Spinal cord (tissue), 10 donors: ENCODE data around the gene ZC3H10. TPM values are rescaled to one million over a fixed set of nuclear protein-coding genes. Genes with fewer than 3 reads are reported as not detected.
A peak's percentile ranks its signal among the peaks of the same experiment; 100 is the strongest.
"Not testable (repeated sequence)": the region's sequence is repeated elsewhere in the genome, so short reads cannot be mapped to it uniquely, and the experiment has no call there.

Experiments used
- DNase-seq, 6 donors: peaks; one replicate each; pipeline versions ENCODE4 v3.0.0 to v3.0.0-alpha.2; 2013 to 2015; ENCODE audit warnings: low spot score in 6 of 6, low read depth in 4 of 6
- H3K27ac ChIP-seq: one replicate; pipeline ENCODE4 v1.5.1; 2013; ENCODE audit warnings: low read depth, low read length, control low read depth
- H3K27me3 ChIP-seq: one replicate; pipeline ENCODE4 v1.6.1; 2013; ENCODE audit warnings: low read length; ENCODE audit not compliant: control insufficient read depth, insufficient read depth
- H3K36me3 ChIP-seq: one replicate; pipeline ENCODE4 v1.6.1; 2013; ENCODE audit warnings: low read length; ENCODE audit not compliant: control insufficient read depth, insufficient read depth
- H3K4me1 ChIP-seq: one replicate; pipeline ENCODE4 v1.6.1; 2013; ENCODE audit warnings: low read length; ENCODE audit not compliant: control insufficient read depth, insufficient read depth
- H3K4me3 ChIP-seq: one replicate; pipeline ENCODE4 v1.5.1; 2013; ENCODE audit warnings: low read depth, low read length, control low read depth
- H3K9me3 ChIP-seq: one replicate; pipeline ENCODE4 v1.6.1; 2013; ENCODE audit warnings: low read length; ENCODE audit not compliant: control insufficient read depth, insufficient read depth
- WGBS: methylation state at CpG from one replicate; pipeline ENCODE4 v1.1.5; 2013; ENCODE audit warnings: missing lambda C conversion rate; ENCODE audit not compliant: insufficient coverage; 5-methylcytosine and 5-hydroxymethylcytosine counted together
- long read RNA-seq, 4 donors: transcript quantifications; one replicate each; lab custom pipeline, GENCODE V29; 2026
- polyA plus RNA-seq, 2 donors: library from polyadenylated mRNA; unstranded; fragments of 120-200 nt; gene quantifications; one replicate each; pipeline ENCODE4 v1.2.1, GENCODE V29; 2013; ENCODE audit not compliant: insufficient read length in 2 of 2
- total RNA-seq, 2 donors: library from RNA; depleted of rRNA in 1 of 2; stranded (reverse); fragments of 120-200 nt in 1 of 2; fragments of >200 nt in 1 of 2; gene quantifications; one replicate each; pipeline versions ENCODE4 v1.2.3 to v1.2.4, GENCODE V29; 2013 to 2014
- donor health status: healthy.

The ZC3H10 gene
- total RNA-seq (1 to 10 TPM; 5.2 to 7.1 TPM), polyA plus RNA-seq (1 to 10 TPM; 4.1 to 6.0 TPM)
- long read RNA-seq, donor 1, full-length matches to known transcripts = 9 of 9 reads
- long read RNA-seq, donor 1, partial matches to known transcripts = 0 of 9 reads
- long read RNA-seq, donor 1, other reads (novel, unspliced or antisense) = 0 of 9 reads
- long read RNA-seq, donor 2, full-length matches to known transcripts = 1 of 1 reads
- long read RNA-seq, donor 2, partial matches to known transcripts = 0 of 1 reads
- long read RNA-seq, donor 2, other reads (novel, unspliced or antisense) = 0 of 1 reads
- long read RNA-seq, donor 3, full-length matches to known transcripts = 1 of 1 reads
- long read RNA-seq, donor 3, partial matches to known transcripts = 0 of 1 reads
- long read RNA-seq, donor 3, other reads (novel, unspliced or antisense) = 0 of 1 reads
- long read RNA-seq, donor 4, full-length matches to known transcripts = 8 of 8 reads
- long read RNA-seq, donor 4, partial matches to known transcripts = 0 of 8 reads
- long read RNA-seq, donor 4, other reads (novel, unspliced or antisense) = 0 of 8 reads

DNA sequence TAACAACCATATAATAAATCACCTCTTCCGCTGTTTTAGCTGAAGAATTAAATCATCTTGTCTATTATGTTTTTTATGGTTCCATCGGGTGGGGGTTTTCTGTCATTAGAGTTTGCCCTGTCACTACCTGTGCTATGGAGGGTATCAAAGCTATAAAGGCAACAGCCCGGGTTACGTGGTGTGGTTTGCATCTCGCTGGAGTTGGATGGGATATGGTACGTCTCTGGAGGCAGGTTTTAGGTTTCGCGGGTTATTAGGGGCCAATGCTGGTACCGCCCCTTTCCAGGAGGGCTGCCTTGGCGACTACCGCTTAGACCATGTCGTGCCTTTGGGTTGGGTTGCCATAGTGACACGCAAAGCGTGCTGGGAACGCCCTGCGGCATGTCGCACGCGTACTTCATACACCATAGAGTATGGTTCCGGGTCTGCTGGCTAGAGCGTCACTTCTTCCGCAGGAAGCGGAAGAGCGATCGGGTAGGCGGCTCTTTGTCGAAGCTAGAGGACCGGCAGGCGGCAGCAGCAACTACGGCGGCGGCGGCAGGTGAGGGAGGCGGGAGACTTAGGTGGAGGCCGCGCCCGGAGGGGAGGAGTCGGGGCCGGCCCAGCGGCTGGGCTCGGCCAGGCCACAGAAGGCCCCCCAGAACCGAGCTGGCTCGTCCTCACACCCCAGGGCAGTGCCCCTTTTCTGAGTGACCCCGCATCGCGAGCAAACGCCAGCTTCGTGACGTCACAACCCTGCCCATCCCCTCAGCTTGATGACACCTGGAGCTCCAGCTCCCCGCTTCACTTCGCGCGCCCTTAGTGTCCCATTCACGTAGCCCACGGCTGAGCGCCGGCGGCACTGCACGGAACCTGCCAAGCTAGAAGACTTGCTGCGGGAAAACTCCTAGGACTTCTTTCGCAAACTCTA lies at the start of gene ZC3H10:
ZC3H10 (plus strand) TSS at position 489 of the 910 bp plus-strand sequence. CDS start 2,297 bp downstream, outside the sequence.
- no peaks in the 10 kb centered on the region for H3K27me3 ChIP-seq
- DNase-seq = peak; percentile 90 to 99 (median 96)
- peaks cover 22% of the 10 kb centered on the region for H3K36me3 ChIP-seq
- H3K4me1 ChIP-seq = peaks cover 20% of the 10 kb centered on the region
- WGBS = 0% methylated on average over 58 of the region's 61 CpGs
- no peaks in the 10 kb centered on the region for H3K9me3 ChIP-seq
- peak within 1 kb of the TSS; percentile 100 for H3K4me3 ChIP-seq
- H3K27ac ChIP-seq = peak within 1 kb of the TSS; percentile 98

- 67% methylated on average over 1 of the region's 4 CpGs for WGBS
- no peak for DNase-seq
- no peaks in the 10 kb centered on the region for H3K27me3 ChIP-seq
- H3K27ac ChIP-seq = no peak overlapping the region
- H3K9me3 ChIP-seq = no peaks in the 10 kb centered on the region
- no peak overlapping the region for H3K4me3 ChIP-seq
- H3K4me1 ChIP-seq = no peaks in the 10 kb centered on the region
- no peaks in the 10 kb centered on the region for H3K36me3 ChIP-seq
Observed at GRCh38 chr12:56071648-56072047, 46.4 kb upstream of the ZC3H10 start.

DNA sequence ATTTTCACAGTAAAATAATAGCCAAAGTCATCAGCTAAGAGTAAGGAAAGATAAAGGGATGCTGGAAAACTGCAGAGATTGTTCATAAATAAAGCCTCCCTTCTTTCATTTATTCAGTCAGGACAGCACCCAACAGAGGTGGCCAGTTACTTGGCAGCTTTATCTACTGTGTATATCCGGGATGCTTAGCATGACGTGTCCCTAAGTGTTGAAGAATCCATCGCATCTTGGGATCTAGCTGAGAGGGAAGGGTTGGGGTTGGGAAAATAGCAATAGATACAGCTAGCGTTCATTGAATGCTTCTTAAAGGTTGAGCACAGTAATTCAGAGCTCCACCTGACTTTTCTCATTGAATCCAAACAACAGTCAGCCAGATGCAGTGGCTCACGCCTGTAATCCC lies 43.7 kb upstream of the ZC3H10 start:
- Histone ChIP-seq H3K4me1 (peaks cover 7% of the 10 kb centered on the region), H3K27me3 (peaks cover 6% of the 10 kb centered on the region), H3K4me3 (no peak overlapping the region), H3K27ac (no peak overlapping the region), H3K36me3 (no peaks in the 10 kb centered on the region), H3K9me3 (no peaks in the 10 kb centered on the region)
- WGBS = 76% methylated on average over 5 of the region's 5 CpGs
- DNase-seq = no peak

DNA sequence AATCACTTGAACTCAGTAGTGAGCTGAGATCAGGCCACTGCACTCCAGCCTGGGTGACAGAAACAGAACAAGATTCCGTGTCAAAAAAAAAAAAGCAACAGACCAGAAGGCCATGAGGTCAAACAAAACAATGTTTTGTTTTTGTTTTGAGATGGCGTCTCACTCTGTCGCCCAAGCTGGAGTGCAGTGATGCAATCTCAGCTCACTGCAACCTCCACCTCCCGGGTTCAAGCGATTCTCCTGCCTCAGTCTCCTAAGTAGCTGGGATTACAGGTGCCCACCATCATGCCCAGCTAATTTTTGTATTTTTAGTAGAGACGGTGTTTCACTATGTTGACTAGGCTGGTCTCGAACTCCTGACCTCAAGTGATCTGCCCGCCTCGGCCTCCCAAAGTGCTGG lies 40.1 kb upstream of the ZC3H10 start:
- not testable (repeated sequence) for H3K27ac ChIP-seq, H3K9me3 ChIP-seq, H3K36me3 ChIP-seq, H3K4me3 ChIP-seq, DNase-seq
- peaks cover 31% of the 10 kb centered on the region for H3K27me3 ChIP-seq
- peaks cover 35% of the 10 kb centered on the region for H3K4me1 ChIP-seq
- WGBS = 83% methylated on average over 5 of the region's 9 CpGs

- H3K27ac ChIP-seq = peak overlapping the region; percentile 88
- no peak for DNase-seq
- H3K9me3 ChIP-seq = no peaks in the 10 kb centered on the region
- no peaks in the 10 kb centered on the region for H3K36me3 ChIP-seq
- peak overlapping the region; percentile 78 for H3K4me3 ChIP-seq
- no CpG with 5 or more reads among the region's 1 CpG for WGBS
- peaks cover 31% of the 10 kb centered on the region for H3K27me3 ChIP-seq
- peaks cover 35% of the 10 kb centered on the region for H3K4me1 ChIP-seq
Observed at GRCh38 chr12:56078427-56078826, 39.6 kb upstream of the ZC3H10 start.

DNA sequence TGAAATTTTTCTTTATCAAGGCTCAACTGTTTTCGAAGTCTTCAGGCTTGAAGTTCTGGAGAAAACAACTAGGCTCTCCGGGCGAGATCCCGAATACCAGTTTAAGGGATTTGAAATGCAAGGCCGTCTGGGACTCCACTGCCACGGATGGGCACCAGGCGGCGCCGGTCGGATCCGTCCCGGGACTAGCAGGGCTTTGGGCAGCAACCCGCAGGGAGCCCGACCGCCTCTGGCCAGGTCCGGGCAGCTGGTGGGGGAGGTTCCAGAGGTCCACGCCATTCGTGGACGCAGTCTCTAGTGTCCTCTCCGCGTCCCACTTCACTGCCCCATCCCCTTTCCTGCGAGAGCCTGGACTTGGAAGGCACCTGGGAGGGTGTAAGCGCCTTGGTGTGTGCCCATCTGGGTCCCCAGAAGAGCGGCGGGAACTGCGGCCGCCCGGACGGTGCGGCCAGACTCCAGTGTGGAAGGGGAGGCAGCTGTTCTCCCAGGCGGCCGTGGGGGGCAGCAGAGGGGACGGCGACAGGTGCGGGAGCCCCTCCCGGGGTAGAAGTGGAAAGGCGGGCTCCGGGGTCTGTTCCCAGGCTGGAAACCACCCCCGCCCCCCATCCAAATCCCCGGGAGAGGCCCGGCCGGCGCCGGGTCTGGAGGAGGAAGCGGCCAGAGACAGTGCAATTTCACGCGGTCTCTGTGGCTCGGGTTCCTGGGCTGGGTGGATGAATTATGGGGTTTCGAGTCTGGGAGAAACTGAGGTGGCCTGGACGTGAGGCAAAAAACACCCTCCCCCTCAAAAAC lies 38.9 kb upstream of the ZC3H10 start:
- DNase-seq = peak in 4 of 6 donors; percentile 33 to 82 (median 54)
- peak overlapping the region; percentile 88 for H3K27ac ChIP-seq
- no peaks in the 10 kb centered on the region for H3K36me3 ChIP-seq
- peaks cover 39% of the 10 kb centered on the region for H3K4me1 ChIP-seq
- H3K4me3 ChIP-seq = peak overlapping the region; percentile 78
- no peaks in the 10 kb centered on the region for H3K9me3 ChIP-seq
- peaks cover 31% of the 10 kb centered on the region for H3K27me3 ChIP-seq
- 2% methylated on average over 36 of the region's 50 CpGs for WGBS

- peak in 3 of 6 donors; percentile 29 to 74 (median 50) for DNase-seq
- Histone ChIP-seq H3K4me1 (peaks cover 46% of the 10 kb centered on the region), H3K9me3 (no peaks in the 10 kb centered on the region), H3K27ac (peak within 1 kb of the TSS; percentile 88), H3K36me3 (peaks cover 2% of the 10 kb centered on the region), H3K27me3 (peaks cover 31% of the 10 kb centered on the region), H3K4me3 (peak within 1 kb of the TSS; percentile 78)
- under 1% methylated on average over 57 of the region's 59 CpGs for WGBS
Observed at GRCh38 chr12:56079723-56080555, 38.1 kb upstream of the ZC3H10 start, which contains the start of gene ERBB3. Gene ERBB3 (plus strand): TSS chr12:56080165. CDS start chr12:56080301, 136 bp downstream.

GRCh38 chr12:56080556-56081138 lies 37.4 kb upstream of the ZC3H10 start:
- Histone ChIP-seq H3K4me1 (peaks cover 49% of the 10 kb centered on the region), H3K9me3 (no peaks in the 10 kb centered on the region), H3K27ac (peak overlapping the region; percentile 88), H3K27me3 (peaks cover 31% of the 10 kb centered on the region), H3K4me3 (peak overlapping the region; percentile 78), H3K36me3 (peaks cover 7% of the 10 kb centered on the region)
- DNase-seq = no peak
- WGBS = 21% methylated on average over 11 of the region's 20 CpGs
